ENCODE data around the gene NPIPB2. TPM values are rescaled to one million over a fixed set of nuclear protein-coding genes. Genes with fewer than 3 reads are reported as not detected.
A peak's percentile ranks its signal among the peaks of the same experiment; 100 is the strongest.

The NPIPB2 gene
- total and polyA plus RNA-seq, 2 of the 13 experiments (the other 11 are each of a cell fraction or from before 2014, with no cell fraction given) = 1.8 to 4.1 TPM

- no TSS peak for BruUV-seq (replicated peaks)
- 18% methylated on average over 12 of the region's 12 CpGs for WGBS (ENCODE audit: low lambda C conversion rate)
- FAIRE-seq (peak; percentile 8), DNase-seq (ENCODE audit: low spot score) (no peak), ATAC-seq (no peak)
- peak overlapping the region; percentile 83 for H3K27ac ChIP-seq (ENCODE audit: extremely low read length, insufficient read depth, low read length)
- peak overlapping the region; percentile 71 to 98 (median 97) for H3K4me3 ChIP-seq (replicated peaks in 1 of 3; ENCODE audit: insufficient read depth in 1 of 3, low read depth in 2 of 3, low read length in 3 of 3)
- CTCF ChIA-PET (ENCODE audit: low intra/inter-chr PET ratio, low total read pairs) = no interaction called here
- POLR2A ChIA-PET = interaction anchor here (1.0 to 1.4 kb wide), 3 partner anchors 11 to 63 kb away, joined by 3 read pairs; partner anchors contain the start of gene SNX29
- in situ Hi-C loops (cut with HindIII; ENCODE audit: extremely low pct_ligation_motif_present, low pct_unique_long_range_greater_than_20kb) = no loop called here
- peaks cover 68% of the 10 kb centered on the region for H3K79me2 ChIP-seq (ENCODE audit: insufficient read depth, low read length)
- peak overlapping the region; percentile 87 for H3K4me2 ChIP-seq (ENCODE audit: low read depth, low read length)
- peaks cover 1 to 7% of the 10 kb centered on the region in 2 experiments; a peak in 3 of 5 replicates for H3K36me3 ChIP-seq (replicated peaks in 1 of 2; ENCODE audit: control insufficient read depth in 1 of 2, insufficient read depth in 2 of 2, low read length in 2 of 2)
- H3K27me3 ChIP-seq (ENCODE audit: control insufficient read depth in 1 of 2, insufficient read depth in 2 of 2, low read length in 2 of 2) = no peaks in the 10 kb centered on the region; a peak in 1 of 5 replicates
- intact Hi-C loops (cut with micrococcal nuclease; ENCODE audit: unreplicated experiment) = loop anchor here (5.0 to 10.0 kb wide), 3 partner anchors 61 to 169 kb away; partner anchors contain the start of genes SNX29, TXNDC11 and ZC3H7A
- H4K20me1 ChIP-seq (ENCODE audit: insufficient read depth, low read length) = peaks cover 62% of the 10 kb centered on the region
- H3K9me3 ChIP-seq (ENCODE audit: low read length) = no peaks in the 10 kb centered on the region
- H3K4me1 ChIP-seq (ENCODE audit: insufficient read depth, low read length) = peaks cover 63% of the 10 kb centered on the region
- no peak overlapping the region for H2AFZ ChIP-seq (ENCODE audit: low read length)
- H3K9ac ChIP-seq (ENCODE audit: insufficient read depth, low read depth, low read length) = peak overlapping the region; percentile 92
- TF ChIP-seq ARID3A (IDR thresholded peaks at IDR 0.05; ENCODE audit: low read depth, low read length) = no peak
- TF ChIP-seq ZHX2 (IDR thresholded peaks at IDR 0.05; ENCODE audit: low read depth) = no peak
- TF ChIP-seq ZHX2 (CRISPR knock-in tag; IDR thresholded peaks at IDR 0.05; ENCODE audit: borderline replicate concordance) = no peak
- TF ChIP-seq AGO1 (IDR thresholded peaks at IDR 0.05; ENCODE audit: low read depth, low read length, poor library complexity, severe bottlenecking) = no peak
- no peak; the same call in 1 of the 2 replicates for TF ChIP-seq ZNF547 (CRISPR knock-in tag; IDR thresholded peaks at IDR 0.05)
- no peak for TF ChIP-seq ZNF674 (CRISPR knock-in tag; IDR thresholded peaks at IDR 0.05; ENCODE audit: low read depth)
- 0 out of 2 replicates have a peak, but pooled peaks have one; percentile 10 for TF ChIP-seq ERF (CRISPR knock-in tag; IDR thresholded peaks at IDR 0.05)
- 0 out of 2 replicates have a peak, but pooled peaks have one; percentile 5 for TF ChIP-seq RXRB (CRISPR knock-in tag; IDR thresholded peaks at IDR 0.05; ENCODE audit: borderline replicate concordance)
- no peak for TF ChIP-seq SP4 (CRISPR knock-in tag; IDR thresholded peaks at IDR 0.05)
- TF ChIP-seq ZNF124 (CRISPR knock-in tag; IDR thresholded peaks at IDR 0.05) = 0 out of 2 replicates have a peak, but pooled peaks have one; percentile 19
- no peak for TF ChIP-seq GPN1 (CRISPR knock-in tag; IDR thresholded peaks at IDR 0.05; ENCODE audit: borderline replicate concordance)
- no peak for TF ChIP-seq ZBTB14 (CRISPR knock-in tag; IDR thresholded peaks at IDR 0.05)
- no peak for TF ChIP-seq RFX3 (CRISPR knock-in tag; IDR thresholded peaks at IDR 0.05)
Measured at GRCh38 chr16:11913425-11914079, 28.3 kb downstream of the NPIPB2 start.
